Colonic mucosa (tissue), 4 donors: ENCODE data around the gene CDK5. TPM values are rescaled to one million over a fixed set of nuclear protein-coding genes. Genes with fewer than 3 reads are reported as not detected.

Source experiments
- DNase-seq: peaks from one replicate; pipeline ENCODE4 v3.0.0-alpha.2; 2020
- H3K27ac ChIP-seq: fragments of 200-600 bp; one replicate; pipeline ENCODE4 v1.8.0; 2021
- H3K27me3 ChIP-seq: fragments of 200-600 bp; one replicate; pipeline ENCODE4 v1.8.0; 2021
- H3K36me3 ChIP-seq: fragments of 200-600 bp; one replicate; pipeline ENCODE4 v1.8.0; 2021
- H3K4me1 ChIP-seq: fragments of 200-600 bp; one replicate; pipeline ENCODE4 v1.8.0; 2021; ENCODE audit warnings: mild to moderate bottlenecking
- H3K4me3 ChIP-seq: fragments of 200-600 bp; one replicate; pipeline ENCODE4 v1.8.0; 2021
- H3K9ac ChIP-seq, 2 donors: one replicate each; pipeline ENCODE4 v1.7.0; 2013; ENCODE audit warnings: control low read depth in 2 of 2, low read depth in 2 of 2, low read length in 2 of 2
- H3K9me3 ChIP-seq: fragments of 200-600 bp; one replicate; pipeline ENCODE4 v1.8.0; 2021
- intact Hi-C: fragments of 100-400 bp; cut with DNase I; formaldehyde crosslinking; loops from one replicate; pipeline ENCODE4 v1.14.1; 2022
- total RNA-seq, 2 donors: library from RNA; stranded (reverse); fragmentation: NEBNext Ultra II Directional in 1 of 2; extraction: Animal tissue kit (Norgen Biotek cat#: 25700) in 1 of 2; gene quantifications; one replicate each; pipeline ENCODE4 v1.2.1, GENCODE V29; 2021
- TF ChIP-seq, protein P1 (sequence below): fragments of 200-600 bp; IDR thresholded peaks from one replicate; pipeline ENCODE4 v1.8.0; 2022; ENCODE audit warnings: antibody characterized with exemption, mild to moderate bottlenecking
- donor health status: healthy.
- donor health status: DM: no; HTN: no; CAD: no.
- donor health status: DM: no; HTN: no; CAD: no.

The CDK5 gene
- total RNA-seq, 2 donors from 2014 or later: 11.3 to 15.9 TPM

DNA sequence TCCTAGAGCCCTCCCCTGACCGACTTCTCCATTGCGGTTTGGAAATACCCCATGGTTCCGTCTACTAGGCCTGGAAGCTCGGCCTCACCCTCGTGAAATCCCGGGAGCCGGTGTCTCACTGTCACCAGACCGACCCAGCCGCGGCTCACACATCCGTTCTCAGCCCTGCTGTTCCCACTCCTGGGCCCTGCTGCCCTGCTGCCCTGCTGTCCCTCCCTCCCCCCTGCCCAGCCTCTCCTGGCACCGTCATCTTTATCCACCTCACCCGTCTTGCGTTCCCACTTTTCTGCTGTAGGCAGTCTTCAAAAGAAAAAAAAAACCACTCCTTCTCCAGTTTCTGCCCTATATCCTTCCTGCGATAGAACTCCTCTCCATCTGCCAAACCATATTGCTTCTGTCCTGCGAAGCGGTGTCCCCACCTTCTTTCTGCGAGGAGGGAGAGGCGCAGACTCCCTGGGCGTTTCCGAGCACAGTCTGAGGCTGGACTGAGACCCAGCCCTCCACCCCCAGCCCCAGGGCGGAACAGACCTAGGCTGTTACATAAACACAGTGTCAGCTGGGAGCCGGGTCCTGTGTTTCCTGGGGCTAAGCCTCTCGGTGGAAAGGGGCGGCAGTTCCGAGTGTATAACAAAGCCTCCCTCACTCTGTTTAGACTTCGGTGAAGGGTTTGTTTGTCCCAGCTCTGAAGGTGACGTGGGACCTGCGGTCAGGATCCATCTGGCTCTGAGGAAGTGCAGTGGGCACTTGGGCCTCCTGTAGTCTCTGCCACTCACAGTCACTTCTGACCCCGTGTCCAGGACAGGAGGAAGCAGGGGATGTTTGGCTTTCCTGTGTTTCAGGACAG lies 31.4 kb upstream of the CDK5 start:
- Histone ChIP-seq H3K36me3 (no peaks in the 10 kb centered on the region), H3K9ac (peak overlapping the region; percentile 57 to 92), H3K27me3 (no peaks in the 10 kb centered on the region), H3K27ac (peak overlapping the region; percentile 77), H3K4me1 (peaks cover 9% of the 10 kb centered on the region), H3K4me3 (no peak overlapping the region), H3K9me3 (no peaks in the 10 kb centered on the region)
- TF ChIP-seq, protein P1, sequence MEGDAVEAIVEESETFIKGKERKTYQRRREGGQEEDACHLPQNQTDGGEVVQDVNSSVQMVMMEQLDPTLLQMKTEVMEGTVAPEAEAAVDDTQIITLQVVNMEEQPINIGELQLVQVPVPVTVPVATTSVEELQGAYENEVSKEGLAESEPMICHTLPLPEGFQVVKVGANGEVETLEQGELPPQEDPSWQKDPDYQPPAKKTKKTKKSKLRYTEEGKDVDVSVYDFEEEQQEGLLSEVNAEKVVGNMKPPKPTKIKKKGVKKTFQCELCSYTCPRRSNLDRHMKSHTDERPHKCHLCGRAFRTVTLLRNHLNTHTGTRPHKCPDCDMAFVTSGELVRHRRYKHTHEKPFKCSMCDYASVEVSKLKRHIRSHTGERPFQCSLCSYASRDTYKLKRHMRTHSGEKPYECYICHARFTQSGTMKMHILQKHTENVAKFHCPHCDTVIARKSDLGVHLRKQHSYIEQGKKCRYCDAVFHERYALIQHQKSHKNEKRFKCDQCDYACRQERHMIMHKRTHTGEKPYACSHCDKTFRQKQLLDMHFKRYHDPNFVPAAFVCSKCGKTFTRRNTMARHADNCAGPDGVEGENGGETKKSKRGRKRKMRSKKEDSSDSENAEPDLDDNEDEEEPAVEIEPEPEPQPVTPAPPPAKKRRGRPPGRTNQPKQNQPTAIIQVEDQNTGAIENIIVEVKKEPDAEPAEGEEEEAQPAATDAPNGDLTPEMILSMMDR: no peak
- intact Hi-C loops: no loop called here
- peak; percentile 54 for DNase-seq

DNA sequence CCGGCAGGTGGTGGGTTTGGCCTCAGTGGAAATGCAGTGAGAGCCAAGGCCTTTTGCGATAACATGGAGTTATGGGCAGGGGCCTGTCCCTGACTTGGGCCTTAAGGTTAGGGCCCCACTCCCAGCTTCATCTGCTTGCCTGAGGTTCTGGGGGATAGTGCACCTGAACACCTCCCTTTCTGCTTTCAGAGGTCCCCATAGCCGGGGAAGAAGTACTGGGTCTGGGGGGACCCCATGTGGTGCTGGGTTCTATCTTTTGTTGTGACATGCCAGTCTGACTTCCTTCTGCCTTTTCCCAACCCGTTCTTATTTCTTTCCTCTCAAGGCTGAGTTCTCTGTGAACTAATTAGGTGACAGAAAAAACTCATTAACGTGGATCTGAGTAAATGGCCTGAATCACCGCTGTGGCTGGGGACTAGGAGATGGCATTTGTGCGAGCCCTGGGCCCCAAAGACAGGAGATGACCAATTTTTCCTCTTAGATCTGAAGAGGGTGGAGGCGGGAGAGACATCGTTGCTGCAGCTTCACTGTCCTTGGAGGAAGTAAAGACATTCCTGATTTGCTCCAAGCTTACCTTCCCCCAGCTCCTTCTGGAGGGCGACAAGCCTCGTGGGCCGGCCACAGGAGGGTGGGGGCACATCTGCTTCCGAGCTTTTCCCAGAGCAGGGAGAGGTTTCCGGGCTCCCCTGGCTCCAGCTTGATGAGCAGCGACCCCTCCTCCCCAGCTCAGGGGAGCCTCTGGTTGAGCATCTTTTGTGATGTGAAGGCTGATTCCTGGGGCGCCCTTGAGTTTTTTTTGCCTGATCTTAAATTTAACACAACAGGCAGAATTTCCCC lies 30.5 kb upstream of the CDK5 start:
- intact Hi-C loops: no loop called here
- Histone ChIP-seq H3K4me1 (peaks cover 9% of the 10 kb centered on the region), H3K36me3 (no peaks in the 10 kb centered on the region), H3K27me3 (no peaks in the 10 kb centered on the region), H3K27ac (peak overlapping the region; percentile 77), H3K4me3 (peak overlapping the region; percentile 77), H3K9ac (peak overlapping the region; percentile 89 to 92), H3K9me3 (no peaks in the 10 kb centered on the region)
- TF ChIP-seq, protein P1: no peak
- no peak for DNase-seq

DNA sequence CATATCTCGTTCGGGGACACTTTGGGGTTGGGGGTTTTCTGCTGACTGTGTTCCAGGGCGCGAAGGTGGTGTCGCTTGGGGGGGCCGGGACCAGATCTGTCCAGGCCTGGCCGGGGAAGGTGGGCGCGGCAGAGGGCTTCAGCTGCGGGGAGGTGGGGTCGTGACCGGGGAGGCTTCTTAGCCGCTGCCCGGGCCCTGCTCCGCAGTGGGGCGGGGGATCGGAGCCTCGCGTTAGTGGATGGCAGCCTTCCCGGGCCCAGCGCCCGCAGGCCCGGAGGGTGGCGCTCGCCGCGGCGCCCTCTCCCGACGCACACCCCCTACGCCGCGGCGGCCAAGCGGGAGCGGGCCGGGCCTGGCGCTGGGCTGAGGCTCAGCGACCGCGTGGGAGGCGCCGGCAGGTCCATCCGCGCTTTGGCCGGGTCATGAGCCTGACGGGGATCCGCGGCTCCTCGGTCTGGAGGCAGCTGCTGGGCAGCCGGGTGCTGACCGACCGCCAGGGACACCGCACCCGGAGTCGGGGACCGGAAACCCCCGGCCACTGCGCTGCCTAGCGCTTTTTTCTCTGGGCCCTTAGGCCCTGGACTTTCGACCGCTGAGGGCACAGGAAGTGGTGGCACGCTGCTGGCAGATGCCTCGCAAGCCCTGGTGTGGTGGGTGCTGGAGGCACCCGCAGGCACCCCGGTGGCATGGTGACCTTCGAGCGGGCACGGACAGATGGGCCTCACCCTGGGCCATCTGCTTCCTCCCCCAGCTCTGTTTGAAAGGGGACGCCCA lies 29.7 kb upstream of the CDK5 start:
- H3K27ac ChIP-seq: peak overlapping the region; percentile 77
- peak overlapping the region; percentile 77 for H3K4me3 ChIP-seq
- peak overlapping the region; percentile 89 to 92 for H3K9ac ChIP-seq
- H3K27me3 ChIP-seq: no peaks in the 10 kb centered on the region
- intact Hi-C loops: no loop called here
- no peaks in the 10 kb centered on the region for H3K36me3 ChIP-seq
- H3K4me1 ChIP-seq: peaks cover 10% of the 10 kb centered on the region
- peak; percentile 58 for DNase-seq
- no peaks in the 10 kb centered on the region for H3K9me3 ChIP-seq
- TF ChIP-seq, protein P1: no peak

DNA sequence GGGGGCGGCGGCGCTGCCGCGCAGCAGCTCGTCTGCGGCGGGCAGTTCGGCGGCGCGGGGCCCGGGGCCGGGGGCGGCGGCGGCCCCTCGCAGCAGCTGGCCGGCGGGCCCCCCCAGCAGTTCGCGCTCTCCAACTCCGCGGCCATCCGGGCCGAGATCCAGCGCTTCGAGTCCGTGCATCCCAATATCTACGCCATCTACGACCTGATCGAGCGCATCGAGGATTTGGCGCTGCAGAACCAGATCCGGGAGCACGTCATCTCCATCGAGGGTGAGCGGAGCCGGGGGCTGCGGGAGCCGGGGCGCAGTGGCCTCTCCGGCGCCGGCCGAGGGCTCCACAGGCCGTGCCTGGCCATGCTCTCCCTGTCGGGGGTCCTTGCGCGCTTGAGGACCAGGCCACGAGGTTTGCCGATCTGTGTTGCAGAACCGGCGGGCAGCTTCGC lies 29.1 kb upstream of the CDK5 start:
- Histone ChIP-seq H3K4me1 (peaks cover 16% of the 10 kb centered on the region), H3K36me3 (no peaks in the 10 kb centered on the region), H3K4me3 (peak overlapping the region; percentile 77), H3K27ac (peak overlapping the region; percentile 77), H3K9me3 (no peaks in the 10 kb centered on the region), H3K27me3 (no peaks in the 10 kb centered on the region), H3K9ac (peak overlapping the region; percentile 89 to 92)
- TF ChIP-seq, protein P1: no peak
- intact Hi-C loops: no loop called here
- peak; percentile 47 for DNase-seq
